Activated T-cell treated with anti-CD3 and anti-CD28 coated beads, Interleukin-2, amount 50 U/mL, for 4 hours (primary cell): ENCODE measurements around the gene NEU1. TPM values are rescaled to one million over a fixed set of nuclear protein-coding genes. Genes with fewer than 3 reads are reported as not detected.
"Not testable (repeated sequence)": the region's sequence is repeated elsewhere in the genome, so short reads cannot be mapped to it uniquely, and the experiment has no call there.

ENCODE experiments used
- ATAC-seq, 2 donors: fragments of 200-7000 bp; cut with Tn5 transposase; one replicate each; pipeline ENCODE4 v1.10.0; 2021
- DNase-seq: peaks from one replicate; pipeline ENCODE4 v3.0.0-alpha.2; 2020
- H3K27me3 Mint-ChIP-seq: one replicate; pipeline ENCODE4 v1.8.0; 2021; ENCODE audit warnings: low read depth, mixed read lengths
- H3K36me3 Mint-ChIP-seq: one replicate; pipeline ENCODE4 v1.8.0; 2022; ENCODE audit warnings: mixed read lengths; ENCODE audit not compliant: insufficient read depth
- H3K4me1 Mint-ChIP-seq: one replicate; pipeline ENCODE4 v1.8.0; 2021; ENCODE audit warnings: low read depth, mixed read lengths
- H3K4me3 Mint-ChIP-seq: one replicate; pipeline ENCODE4 v1.8.0; 2021; ENCODE audit warnings: mild to moderate bottlenecking, moderate library complexity, mixed read lengths
- H3K9me3 Mint-ChIP-seq: one replicate; pipeline ENCODE4 v1.8.0; 2021; ENCODE audit warnings: mixed read lengths
- total RNA-seq, 3 donors: library from RNA; stranded (reverse); gene quantifications; one replicate each; pipeline ENCODE4 v1.2.1, GENCODE V29; 2021

NEU1 gene
- total RNA-seq, 3 donors from 2014 or later, result 25.6 to 26.7 (median 26.0) TPM

DNA sequence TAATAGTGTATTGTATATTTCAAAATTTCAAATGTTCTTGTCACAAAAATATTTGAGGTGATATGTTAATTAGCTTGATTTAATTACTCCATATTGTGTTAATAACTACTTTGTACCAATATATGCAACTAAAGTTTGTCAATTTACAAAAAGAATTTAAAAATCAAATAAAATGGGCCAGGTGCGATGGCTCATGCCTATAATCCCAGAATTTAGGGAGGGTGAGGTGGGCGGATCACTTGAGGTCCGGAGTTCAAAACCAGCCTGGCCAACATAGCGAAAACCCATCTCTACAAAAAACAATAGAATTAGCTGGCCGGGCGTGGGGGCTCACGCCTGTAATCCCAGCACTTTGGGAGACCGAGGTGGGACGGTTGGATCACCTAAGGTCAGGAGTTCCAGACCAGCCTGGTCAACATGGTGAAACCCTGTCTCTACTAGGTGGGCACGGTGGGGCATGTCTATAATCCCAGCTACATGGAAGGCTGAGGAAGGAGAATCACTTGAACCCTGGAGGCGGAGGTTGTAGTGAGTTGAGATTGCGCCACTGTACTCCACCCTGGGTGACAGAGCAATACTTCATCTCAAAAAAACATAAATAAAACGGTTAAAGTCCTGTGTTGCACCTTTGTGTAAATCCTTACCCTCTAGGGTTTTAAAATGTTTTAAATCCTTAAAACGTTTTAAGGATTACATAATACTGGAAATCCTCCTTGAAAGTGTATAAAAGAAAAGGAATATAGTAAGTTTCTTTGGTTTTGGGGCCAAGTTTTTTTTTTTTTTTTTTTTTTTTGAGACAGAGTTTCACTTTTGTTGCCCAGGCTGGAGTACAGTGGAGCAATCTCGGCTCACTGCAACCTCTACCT is 31.0 kb downstream of the NEU1 start:
- ATAC-seq (no peak), DNase-seq (no peak)
- no peaks in the 10 kb centered on the region for H3K9me3 Mint-ChIP-seq
- peaks cover 29% of the 10 kb centered on the region for H3K4me1 Mint-ChIP-seq
- H3K36me3 Mint-ChIP-seq, result peaks cover 15% of the 10 kb centered on the region
- H3K27me3 Mint-ChIP-seq, result no peaks in the 10 kb centered on the region
- H3K4me3 Mint-ChIP-seq, result peak overlapping the region; percentile 95

DNA sequence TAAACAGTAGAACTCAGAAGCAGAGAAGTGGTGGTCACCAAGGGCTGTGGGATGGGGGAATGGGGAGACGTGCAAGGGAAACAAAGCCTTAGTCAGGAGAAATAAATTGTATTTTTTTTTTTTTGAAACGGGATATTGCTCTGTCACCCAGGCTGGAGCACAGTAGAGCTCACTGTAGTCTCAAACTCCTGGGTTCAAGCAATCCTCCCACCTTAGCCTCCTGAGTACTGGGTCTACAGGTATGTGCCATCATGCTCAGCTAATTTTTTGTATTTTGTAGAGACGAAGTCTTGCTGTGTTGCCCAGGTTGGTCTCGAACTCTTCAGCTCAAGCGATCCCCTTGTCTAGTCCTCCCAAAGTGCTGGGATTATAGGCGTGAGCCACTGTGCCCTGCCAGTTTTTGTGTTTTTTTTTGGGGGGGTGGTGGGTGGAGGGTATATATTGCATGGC is 31.7 kb downstream of the NEU1 start:
- DNase-seq, result no peak
- ATAC-seq, result no peak
- peaks cover 9% of the 10 kb centered on the region for H3K36me3 Mint-ChIP-seq
- peaks cover 27% of the 10 kb centered on the region for H3K4me1 Mint-ChIP-seq
- H3K9me3 Mint-ChIP-seq, result no peaks in the 10 kb centered on the region
- H3K4me3 Mint-ChIP-seq, result peak overlapping the region; percentile 95
- no peaks in the 10 kb centered on the region for H3K27me3 Mint-ChIP-seq

DNA sequence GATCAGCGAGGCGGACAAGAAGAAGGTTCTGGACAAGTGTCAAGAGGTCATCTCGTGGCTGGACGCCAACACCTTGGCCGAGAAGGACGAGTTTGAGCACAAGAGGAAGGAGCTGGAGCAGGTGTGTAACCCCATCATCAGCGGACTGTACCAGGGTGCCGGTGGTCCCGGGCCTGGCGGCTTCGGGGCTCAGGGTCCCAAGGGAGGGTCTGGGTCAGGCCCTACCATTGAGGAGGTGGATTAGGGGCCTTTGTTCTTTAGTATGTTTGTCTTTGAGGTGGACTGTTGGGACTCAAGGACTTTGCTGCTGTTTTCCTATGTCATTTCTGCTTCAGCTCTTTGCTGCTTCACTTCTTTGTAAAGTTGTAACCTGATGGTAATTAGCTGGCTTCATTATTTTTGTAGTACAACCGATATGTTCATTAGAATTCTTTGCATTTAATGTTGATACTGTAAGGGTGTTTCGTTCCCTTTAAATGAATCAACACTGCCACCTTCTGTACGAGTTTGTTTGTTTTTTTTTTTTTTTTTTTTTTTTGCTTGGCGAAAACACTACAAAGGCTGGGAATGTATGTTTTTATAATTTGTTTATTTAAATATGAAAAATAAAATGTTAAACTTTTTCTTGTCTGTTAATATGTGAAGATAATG is 32.9 kb downstream of the NEU1 start:
- DNase-seq (no peak), ATAC-seq (no peak)
- H3K4me1 Mint-ChIP-seq, result peaks cover 35% of the 10 kb centered on the region
- H3K9me3 Mint-ChIP-seq, result no peaks in the 10 kb centered on the region
- H3K4me3 Mint-ChIP-seq, result peak overlapping the region; percentile 95
- no peaks in the 10 kb centered on the region for H3K27me3 Mint-ChIP-seq
- H3K36me3 Mint-ChIP-seq, result peaks cover 2% of the 10 kb centered on the region

DNA sequence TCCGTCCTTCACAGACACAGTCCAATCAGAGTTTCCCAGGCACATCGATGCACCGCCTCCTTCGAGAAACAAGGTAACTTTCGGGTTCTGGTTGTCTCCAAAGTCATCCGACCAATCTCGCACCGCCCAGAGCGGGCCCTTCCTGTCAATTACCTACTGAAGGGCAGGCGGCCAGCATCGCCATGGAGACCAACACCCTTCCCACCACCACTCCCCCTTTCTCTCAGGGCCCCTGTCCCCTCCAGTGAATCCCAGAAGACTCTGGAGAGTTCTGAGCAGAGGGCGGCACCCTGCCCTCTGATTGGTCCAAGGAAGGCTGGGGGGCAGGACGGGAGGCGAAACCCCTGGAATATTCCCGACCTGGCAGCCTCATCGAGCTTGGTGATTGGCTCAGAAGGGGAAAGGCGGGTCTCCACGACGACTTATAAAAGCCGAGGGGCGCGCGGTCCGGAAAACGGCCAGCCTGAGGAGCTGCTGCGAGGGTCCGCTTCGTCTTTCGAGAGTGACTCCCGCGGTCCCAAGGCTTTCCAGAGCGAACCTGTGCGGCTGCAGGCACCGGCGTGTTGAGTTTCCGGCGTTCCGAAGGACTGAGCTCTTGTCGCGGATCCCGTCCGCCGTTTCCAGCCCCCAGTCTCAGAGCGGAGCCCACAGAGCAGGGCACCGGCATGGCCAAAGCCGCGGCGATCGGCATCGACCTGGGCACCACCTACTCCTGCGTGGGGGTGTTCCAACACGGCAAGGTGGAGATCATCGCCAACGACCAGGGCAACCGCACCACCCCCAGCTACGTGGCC is 35.1 kb downstream of the NEU1 start, which contains the start of gene HSPA1B:
HSPA1B (plus strand) TSS at position 453 of the 794 bp plus-strand sequence; CDS start at position 666, 213 bp downstream.
- Mint-ChIP-seq H3K27me3 (no peaks in the 10 kb centered on the region), H3K36me3 (peaks cover 2% of the 10 kb centered on the region), H3K4me1 (peaks cover 45% of the 10 kb centered on the region), H3K9me3 (no peaks in the 10 kb centered on the region), H3K4me3 (peak within 1 kb of the TSS; percentile 83)
- peak; percentile 78 to 83 for ATAC-seq
- peak; percentile 80 for DNase-seq

DNA sequence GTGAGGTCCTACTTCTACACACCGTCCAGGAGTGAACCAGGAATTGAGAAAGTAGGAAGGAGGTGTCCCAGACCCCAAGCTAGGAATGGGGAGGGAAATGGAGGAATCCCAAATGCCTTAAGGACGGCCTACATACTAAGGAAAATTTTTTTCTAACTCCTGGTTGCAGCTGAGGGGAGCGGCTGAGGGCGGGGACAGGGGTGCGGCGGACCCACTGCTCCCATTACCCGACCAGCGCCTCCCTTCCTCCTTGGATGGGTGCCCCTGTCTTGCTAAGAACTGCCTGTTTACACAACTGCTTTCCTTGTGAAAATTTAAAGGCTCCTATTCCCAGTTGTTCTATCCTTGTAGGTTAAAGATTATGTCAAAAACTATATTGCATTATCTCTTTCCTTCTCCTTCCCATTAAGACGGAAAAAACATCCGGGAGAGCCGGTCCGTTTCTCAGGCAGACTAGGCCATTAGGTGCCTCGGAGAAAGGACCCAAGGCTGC is 35.8 kb downstream of the NEU1 start:
- no peaks in the 10 kb centered on the region for H3K27me3 Mint-ChIP-seq
- H3K36me3 Mint-ChIP-seq, result peaks cover 2% of the 10 kb centered on the region
- DNase-seq (no peak), ATAC-seq (peak; percentile 8 to 19)
- peaks cover 50% of the 10 kb centered on the region for H3K4me1 Mint-ChIP-seq
- no peaks in the 10 kb centered on the region for H3K9me3 Mint-ChIP-seq
- peak overlapping the region; percentile 83 for H3K4me3 Mint-ChIP-seq

DNA sequence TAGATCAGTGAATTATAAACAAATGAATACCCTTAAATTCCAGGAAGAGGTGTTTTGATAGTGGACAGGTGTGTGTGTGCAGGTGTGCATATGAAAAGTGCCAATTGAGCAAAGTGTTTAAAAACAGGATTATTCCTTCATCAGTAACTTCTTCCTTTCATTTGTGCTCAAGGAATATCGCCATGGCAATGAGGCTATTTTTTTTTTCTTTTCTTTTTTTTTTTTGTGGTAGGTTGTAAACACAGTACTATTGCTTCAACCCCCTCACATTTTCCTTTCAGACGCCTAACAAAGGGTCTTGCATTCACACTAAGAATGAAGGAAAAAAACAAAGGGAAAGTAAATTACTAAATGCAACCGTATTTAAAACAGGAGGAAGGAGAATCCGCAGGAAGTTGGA is 37.1 kb downstream of the NEU1 start:
- peaks cover 50% of the 10 kb centered on the region for H3K4me1 Mint-ChIP-seq
- H3K4me3 Mint-ChIP-seq, result no peak overlapping the region
- no peak for DNase-seq
- H3K9me3 Mint-ChIP-seq, result no peaks in the 10 kb centered on the region
- no peaks in the 10 kb centered on the region for H3K27me3 Mint-ChIP-seq
- ATAC-seq, result no peak
- H3K36me3 Mint-ChIP-seq, result peaks cover 2% of the 10 kb centered on the region

DNA sequence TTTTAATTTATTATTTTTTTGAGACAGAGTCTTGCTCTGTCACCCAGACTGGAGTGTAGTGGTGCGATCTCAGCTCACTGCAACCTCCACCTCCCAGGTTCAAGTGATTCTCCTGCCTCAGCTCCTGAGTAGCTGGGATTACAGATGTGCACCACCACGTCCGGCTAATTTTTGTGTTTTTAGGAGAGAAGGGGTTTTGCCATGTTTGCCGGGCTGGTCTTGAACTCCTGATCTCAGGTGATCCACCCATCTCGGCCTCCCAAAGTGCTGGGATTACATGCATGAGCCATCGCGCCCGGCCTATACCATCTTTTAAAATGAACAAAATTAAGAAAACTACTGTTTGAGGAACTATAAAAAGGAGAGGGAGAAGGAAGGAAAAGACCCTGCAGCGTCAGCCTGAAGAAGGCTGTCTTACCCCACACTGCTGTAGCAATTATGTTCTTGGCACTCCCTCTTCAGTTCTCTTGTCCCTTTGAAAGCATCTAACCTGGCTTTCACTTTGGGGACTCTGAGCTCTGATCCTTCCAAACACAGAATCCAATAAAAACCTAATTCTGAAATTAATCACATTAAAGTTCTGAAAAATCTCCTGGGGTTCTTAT is 38.9 kb downstream of the NEU1 start:
- not testable (repeated sequence) for H3K36me3 Mint-ChIP-seq, H3K4me3 Mint-ChIP-seq, H3K27me3 Mint-ChIP-seq, DNase-seq, H3K9me3 Mint-ChIP-seq, ATAC-seq
- peaks cover 54% of the 10 kb centered on the region for H3K4me1 Mint-ChIP-seq

DNA sequence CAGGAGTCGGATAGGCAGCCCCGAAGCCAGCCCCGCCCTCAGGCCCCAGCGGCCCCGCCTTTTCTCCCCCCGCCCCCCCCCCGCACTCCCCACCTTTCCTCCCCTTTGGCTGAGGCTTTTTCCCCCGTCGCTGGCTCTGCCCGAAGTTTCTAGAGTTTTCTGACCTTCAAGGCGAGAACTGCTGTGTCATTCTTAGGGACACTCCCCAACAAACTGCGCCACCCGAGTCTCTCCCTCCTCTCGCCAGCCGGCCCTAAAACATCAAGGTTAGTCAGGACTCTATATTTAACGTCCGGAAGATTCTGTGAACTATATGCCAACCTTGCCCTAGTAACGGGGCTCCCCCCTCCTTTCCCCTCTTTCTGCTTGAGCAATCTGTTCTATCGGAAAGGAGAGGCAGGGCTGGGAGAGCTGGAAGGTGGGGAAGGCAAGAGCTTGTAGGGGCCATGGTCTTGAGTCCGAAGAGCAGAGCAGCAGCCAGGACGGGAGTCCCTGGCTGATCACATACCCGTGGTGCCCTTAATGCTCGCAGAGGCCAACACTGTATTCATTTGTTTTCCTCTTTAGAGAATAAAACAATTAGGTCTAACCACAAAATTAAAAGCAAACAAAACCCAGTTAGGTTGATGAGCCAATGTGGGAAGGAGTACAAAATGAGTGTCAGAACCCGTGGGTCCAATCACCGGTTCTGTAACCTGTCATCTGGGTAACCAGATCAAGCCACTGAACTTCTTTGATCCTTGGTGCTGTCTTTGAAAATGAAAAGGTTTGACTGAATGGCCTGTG is 40.4 kb downstream of the NEU1 start:
- Mint-ChIP-seq H3K27me3 (no peaks in the 10 kb centered on the region), H3K4me1 (peaks cover 67% of the 10 kb centered on the region), H3K36me3 (no peaks in the 10 kb centered on the region), H3K9me3 (no peaks in the 10 kb centered on the region), H3K4me3 (peak overlapping the region; percentile 94)
- ATAC-seq (peak; percentile 38 to 42), DNase-seq (peak; percentile 46)

DNA sequence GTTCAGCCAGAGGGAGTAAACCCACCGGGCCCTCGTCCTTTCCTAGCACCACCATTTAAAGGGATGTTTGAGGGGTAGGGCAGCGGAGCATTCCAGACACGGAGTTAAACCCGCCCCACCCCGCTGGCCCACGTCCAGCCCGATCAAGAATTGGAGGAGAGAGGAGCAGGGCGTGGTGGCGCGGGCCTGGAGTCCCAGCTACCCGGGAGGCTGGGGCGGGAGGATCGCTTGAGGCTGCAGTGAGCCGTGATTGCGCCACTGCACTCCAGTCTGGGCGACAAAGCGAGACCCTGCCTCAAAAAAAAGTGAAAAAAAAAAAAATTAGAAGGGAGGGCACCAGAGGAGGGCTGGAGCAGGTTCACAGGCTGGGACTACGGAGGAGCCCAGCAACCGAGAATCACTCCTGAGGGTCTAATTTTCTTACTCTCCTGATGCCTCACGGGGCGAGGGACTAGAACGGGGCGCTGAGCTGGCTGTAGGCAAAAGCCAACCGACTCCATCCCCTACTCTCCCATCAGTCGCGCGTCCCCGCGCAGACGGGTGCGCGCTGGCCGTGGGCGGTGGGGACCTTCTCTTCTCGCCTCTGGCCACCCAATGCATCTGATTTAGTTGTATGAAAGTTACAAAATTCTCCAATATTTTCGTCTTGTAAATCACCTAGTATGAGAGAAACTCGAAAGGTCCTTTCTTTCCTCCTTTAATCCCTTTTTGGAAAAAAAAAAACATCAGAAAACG is 41.2 kb downstream of the NEU1 start:
- H3K36me3 Mint-ChIP-seq, result no peaks in the 10 kb centered on the region
- H3K4me1 Mint-ChIP-seq, result peaks cover 60% of the 10 kb centered on the region
- no peaks in the 10 kb centered on the region for H3K27me3 Mint-ChIP-seq
- H3K4me3 Mint-ChIP-seq, result peak overlapping the region; percentile 94
- ATAC-seq (peak; percentile 31 to 42), DNase-seq (peak; percentile 48)
- H3K9me3 Mint-ChIP-seq, result no peaks in the 10 kb centered on the region

DNA sequence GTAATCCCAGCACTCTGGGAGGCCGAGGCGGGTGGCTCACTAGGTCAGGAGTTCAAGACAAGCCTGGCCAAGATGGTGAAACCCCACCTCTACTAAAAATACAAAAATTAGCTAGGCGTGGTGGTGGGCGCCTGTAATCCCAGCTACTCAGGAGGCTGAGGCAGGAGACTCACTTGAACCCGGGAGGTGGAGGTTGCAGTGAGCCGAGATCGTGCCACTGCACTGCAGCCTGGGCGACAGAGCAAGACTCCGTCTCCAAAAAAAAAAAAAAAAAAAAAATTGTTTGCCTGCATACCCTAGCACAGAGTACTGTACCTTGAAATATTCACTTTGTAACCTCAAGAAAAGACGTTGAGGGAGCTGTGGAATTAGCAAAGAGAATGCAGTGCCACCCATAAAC is 42.2 kb downstream of the NEU1 start:
- H3K9me3 Mint-ChIP-seq, H3K27me3 Mint-ChIP-seq, DNase-seq, H3K36me3 Mint-ChIP-seq, ATAC-seq: not testable (repeated sequence)
- H3K4me3 Mint-ChIP-seq, result peak overlapping the region; percentile 94
- H3K4me1 Mint-ChIP-seq, result peaks cover 55% of the 10 kb centered on the region

DNA sequence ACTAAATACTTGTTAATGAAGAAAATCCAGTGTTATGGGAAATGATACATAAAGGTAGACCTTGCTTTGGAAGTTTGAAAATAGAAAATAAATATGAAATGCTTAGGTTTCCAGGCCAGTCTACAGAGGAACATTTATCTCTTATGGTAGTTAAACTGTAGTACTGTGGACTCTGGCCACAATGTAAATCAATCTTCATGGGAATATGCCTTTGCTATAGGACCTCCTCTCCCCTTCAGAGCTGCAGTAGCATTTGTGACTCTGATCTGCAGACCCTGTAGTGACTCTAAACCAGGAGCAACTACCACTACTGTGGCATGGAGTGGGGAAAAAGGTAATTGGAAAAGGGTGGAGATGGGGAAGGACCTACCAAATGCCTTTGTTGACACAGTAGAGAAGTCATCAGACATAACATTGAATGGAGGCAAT is 42.7 kb downstream of the NEU1 start:
- no peaks in the 10 kb centered on the region for H3K36me3 Mint-ChIP-seq
- no peak for DNase-seq
- peak overlapping the region; percentile 30 for H3K4me3 Mint-ChIP-seq
- no peak for ATAC-seq
- no peaks in the 10 kb centered on the region for H3K9me3 Mint-ChIP-seq
- H3K4me1 Mint-ChIP-seq, result peaks cover 53% of the 10 kb centered on the region
- no peaks in the 10 kb centered on the region for H3K27me3 Mint-ChIP-seq

DNA sequence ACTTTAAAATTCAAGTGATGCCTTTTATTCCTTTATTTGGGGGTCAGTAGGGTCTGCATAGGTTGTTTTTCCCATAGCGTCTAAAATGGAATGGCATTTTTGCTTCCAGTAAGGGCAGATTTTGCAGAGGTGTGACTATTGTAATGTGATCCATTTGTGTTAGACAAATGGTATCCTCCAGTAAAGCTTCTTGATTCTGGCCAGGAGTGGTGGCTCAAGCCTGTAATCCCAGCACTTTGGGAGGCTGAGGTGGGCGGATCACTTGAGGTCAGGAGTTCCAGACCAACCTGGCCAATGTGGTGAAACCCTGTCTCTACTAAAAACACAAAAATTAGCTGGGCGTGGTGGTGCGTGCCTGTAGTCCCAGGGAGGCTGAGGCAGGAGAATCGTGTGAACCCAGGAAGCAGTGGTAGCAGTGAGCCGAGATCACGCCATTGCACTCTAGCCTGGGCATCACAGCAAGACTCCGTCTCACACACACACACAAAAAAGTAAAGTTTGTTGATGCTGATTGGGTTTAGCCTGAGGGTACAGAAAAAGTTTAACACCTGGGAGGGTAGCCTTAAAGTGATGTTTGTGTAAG is 44.6 kb downstream of the NEU1 start:
- not testable (repeated sequence) for DNase-seq, H3K36me3 Mint-ChIP-seq, H3K27me3 Mint-ChIP-seq, H3K9me3 Mint-ChIP-seq, ATAC-seq
- peak overlapping the region; percentile 88 for H3K4me3 Mint-ChIP-seq
- peaks cover 59% of the 10 kb centered on the region for H3K4me1 Mint-ChIP-seq
